Stimulated activated CD4-positive, alpha-beta T cell treated with anti-CD3 and anti-CD28 coated beads, Interleukin-2, amount 100 ng/mL, for 24 hours (primary cell): ENCODE data around the gene TRIP4.
"Not testable (repeated sequence)": the region's sequence is repeated elsewhere in the genome, so short reads cannot be mapped to it uniquely, and the experiment has no call there.

Source experiments
- DNase-seq, 2 donors: peaks; one replicate each; pipeline ENCODE4 v3.0.0-alpha.2; 2020

Gene TRIP4

DNA sequence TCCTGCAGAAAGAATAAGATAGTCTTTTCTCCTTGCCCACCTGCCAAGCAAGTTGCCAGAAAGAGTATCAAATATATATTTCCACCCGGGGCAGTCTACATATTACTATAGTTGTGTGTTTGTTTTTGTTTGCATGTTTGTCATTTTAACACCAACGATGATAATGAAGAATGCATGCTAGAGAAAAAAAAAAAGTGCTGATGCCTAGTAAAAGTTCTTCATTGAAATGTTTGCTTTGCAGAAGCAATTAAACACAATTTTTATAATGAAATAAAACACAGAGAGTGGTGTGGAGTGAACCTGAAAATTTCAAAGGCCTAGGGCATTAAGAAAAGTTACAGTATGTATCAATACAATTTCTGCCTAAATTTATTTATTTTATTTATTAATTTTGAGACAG is 3.9 kb upstream of the TRIP4 start:
- no peak for DNase-seq

DNA sequence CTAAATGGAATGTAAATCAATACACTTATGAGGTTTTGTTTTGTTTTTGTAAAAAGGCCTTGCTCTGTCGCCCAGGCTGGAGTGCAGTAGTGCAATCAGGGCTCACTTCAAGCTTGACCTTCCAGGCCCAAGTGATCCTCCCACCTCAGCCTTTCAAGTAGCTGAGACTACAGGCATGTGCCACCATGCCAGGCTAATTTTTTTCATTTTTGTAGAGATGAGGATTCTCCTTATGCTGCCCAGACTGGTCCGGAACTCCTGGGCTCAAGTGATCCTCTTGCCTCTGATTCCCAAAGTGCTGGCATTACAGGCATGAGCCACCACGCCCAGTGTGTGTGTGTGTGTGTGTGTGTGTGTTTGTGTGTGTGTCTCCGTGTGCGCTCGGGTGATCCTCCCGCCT is 1.3 kb upstream of the TRIP4 start:
- no peak for DNase-seq

DNA sequence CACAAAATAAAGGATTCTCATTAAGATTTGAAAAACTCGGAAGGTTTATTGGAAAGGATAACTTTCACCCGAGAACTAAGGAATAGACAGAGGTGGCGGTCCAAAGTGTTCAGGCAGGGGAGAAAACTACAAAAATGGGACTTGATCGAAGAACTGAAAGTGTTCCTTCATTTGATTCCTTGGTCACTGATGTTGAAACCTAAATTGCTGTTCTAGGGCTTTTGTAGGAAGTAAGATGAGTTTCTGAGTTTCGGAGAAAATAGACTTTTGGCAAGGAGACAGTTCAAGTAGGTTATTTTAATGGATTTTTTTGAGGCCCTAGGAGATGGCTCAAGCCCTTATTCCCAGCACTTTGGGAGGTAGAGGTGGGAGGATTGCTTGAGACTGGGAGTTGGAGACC is 1.4 kb downstream of the TRIP4 start:
- DNase-seq: no peak

DNA sequence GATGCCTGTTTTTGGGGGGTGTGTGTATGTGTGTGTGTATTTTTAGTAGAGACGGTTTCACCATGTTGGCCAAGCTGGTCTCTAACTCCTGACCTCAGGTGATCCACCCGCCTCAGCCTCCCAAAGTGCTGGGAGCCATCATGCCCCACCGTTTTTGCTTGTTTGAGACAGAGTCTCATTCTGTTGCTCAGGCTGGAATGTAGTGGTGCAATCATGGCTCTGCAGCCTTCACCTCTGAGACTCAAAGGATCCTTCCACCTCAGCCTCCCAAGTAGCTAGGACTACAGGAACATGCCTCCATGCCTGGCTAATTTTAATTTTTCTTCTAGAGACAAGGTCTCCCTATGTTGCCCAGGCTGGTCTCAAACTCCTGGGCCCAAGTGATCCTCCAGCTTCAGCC is 4.8 kb downstream of the TRIP4 start:
- not testable (repeated sequence) for DNase-seq

DNA sequence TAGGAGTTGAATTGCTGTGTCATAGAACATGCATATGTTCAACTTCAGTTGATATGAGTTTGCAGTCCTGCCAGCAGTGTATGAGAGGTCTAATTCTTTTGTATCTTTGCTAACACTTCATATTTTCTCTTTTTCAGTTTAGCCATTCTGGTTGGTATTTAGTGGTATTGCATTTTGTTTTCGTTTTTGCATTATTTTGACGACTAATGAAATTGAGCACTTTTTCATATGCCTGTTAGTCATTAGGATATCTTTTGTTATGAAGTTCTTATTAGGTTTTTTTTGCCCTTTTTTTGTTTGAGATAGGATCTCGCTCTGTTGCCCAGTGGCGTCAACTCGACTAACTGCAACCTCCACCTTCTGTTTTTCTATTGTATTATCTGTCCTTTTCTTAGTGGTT is 9.2 kb downstream of the TRIP4 start:
- no peak for DNase-seq

DNA sequence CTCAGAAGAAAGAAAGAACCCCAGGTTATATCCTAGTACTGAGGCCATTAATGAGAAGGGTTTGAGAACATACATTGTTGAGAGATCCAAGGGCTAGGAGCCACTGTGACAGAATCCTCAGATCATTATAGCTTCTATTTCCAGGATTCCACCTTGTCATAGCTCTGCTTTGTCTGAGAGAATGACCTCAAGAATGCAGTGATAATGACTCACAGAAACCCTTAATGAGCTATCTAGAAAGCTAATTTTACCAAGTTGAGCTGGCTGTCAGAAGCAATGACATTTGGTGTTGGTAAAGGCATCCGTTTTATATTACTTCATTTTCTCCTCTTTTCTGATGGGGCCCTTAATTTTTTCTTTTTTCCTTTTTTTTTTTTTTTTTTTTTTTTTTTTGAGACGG is 10.9 kb downstream of the TRIP4 start:
- DNase-seq: no peak

DNA sequence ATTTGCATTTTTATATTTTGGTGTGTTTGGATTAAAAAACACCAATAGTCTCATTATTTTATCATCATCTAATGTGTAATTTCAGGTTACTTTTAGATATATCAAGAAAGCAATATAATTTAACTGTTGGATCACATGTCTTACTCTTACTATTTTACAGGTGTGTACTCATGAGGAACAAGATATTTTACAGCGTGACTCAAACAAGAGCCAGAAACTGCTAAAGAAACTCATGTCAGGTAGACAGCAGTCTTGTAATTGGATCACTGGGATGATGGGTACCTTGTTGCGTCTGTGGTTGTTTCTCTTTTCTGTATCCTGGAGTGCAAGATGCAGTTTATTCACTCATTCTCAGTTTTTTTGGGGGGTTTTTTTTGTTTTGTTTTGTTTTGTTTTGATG is 12.9 kb downstream of the TRIP4 start:
- DNase-seq: no peak

DNA sequence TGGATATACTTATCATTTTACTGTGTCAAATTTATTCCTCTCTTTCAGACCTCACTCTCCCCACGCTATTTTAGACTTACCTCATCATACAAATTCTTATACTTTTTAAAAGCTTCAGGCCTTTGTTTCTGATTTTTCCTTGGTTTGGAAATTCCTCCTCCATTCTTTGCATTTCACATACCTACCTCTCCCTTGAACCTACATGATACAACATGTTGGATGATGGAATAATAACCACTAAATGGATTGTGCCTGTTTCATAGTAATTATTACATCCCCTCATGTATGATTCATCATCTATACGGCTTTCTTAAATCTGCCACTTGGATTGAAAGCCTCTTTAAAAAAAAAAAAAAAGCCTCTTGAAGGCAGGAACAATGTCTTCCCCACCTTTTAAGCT is 24.6 kb downstream of the TRIP4 start:
- DNase-seq: no peak

DNA sequence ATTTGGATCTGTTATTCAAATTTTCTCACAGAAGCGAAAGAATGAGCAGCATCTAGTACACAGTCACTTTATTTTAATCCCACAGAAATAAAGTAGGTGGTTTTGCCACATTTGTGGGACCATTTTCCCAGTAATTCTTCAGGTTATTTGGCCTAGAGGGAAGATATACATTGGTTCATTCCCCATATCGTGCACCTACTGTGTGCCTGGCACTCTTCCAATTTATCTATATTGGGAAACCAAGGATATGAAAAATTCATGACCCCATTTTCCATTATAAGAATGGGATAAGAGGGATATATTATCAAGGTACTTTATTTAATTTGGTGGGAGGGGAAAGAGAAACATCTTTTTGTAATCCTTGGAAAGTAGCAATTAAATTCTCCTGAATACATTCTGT is 35.1 kb downstream of the TRIP4 start:
- no peak for DNase-seq

DNA sequence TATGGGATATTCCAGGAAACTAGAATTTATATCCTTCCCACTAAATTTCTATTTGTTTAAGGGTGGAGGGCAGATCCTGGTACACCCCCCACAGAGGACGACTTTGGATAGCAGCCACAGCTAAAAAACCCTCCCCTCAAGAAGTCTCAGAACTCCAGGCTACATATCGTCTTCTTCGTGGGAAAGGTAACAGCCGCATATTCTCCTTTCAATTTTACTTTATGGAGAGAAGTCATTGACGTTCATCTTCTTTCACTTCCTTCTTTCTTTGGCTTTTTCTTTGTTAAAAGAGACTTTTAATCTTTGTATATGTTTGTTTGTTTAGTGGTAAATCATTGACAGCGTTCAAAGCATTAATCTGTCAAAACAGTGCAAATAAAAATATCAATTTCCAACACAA is 36.3 kb downstream of the TRIP4 start:
- DNase-seq: no peak

DNA sequence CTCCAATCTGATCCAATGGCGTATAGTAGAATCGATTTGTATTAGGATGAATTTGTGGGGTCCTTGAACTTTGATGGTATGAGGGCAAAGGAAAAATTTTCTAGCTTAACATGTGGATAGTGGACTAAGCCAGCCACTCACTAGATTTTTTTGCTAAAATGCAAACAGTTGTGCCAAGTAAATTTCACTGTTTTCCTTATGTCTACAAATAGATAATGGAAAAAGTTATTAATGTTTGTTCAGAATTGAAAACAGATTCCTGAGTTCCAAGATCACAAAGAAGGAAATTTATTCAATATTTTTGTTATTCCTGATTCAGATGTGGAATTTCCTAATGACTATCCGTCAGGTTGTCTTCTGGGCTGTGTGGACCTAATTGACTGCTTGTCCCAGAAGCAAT is 37.6 kb downstream of the TRIP4 start:
- no peak for DNase-seq

DNA sequence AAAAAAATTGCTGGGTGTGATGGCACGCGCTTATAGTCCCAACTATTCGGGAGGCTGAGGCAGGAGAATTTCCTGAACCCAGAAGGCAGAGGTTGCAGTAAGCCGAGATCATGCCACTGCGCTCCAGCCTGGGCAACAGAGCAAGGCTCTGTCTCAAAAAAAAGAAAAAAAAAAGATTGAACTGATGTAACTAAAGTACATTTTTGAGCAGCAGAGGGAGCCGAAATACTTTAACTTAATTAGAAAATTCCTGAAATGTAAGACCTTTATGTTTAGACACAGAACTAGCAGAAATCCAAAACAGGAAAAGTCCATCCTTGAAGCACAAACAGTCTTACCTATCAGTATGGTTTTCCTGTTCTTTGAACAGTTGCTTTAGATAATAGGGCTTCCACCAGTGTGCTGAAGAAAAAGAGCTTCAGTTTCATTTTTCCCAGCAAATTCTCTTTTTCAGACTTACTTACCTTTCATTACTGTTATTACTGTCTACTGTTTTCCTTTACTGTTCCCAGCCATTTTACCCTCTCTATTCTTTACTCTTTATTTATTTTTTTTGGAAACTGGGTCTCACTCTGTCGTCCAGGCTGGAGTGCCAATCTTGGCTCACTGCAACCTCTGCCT is 39.3 kb downstream of the TRIP4 start:
- no peak for DNase-seq

DNA sequence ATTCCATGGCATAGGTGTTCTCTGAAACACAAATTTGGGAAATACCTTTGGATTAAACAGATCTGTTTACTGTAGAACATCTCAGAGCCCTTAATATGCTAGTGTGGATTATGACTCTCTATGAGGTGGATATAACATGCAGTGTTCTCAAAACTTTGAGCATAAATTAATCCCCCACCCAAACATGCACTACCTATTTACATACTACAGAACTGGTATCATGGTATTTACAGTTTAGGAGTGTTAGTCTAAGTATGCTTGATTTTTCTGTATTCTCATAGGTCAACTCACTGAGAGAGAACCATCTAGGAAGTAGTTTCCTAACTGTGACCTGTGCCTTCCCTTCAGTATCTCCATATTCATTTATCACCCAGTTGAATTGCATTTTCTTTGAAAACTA is 41.8 kb downstream of the TRIP4 start:
- DNase-seq: peak in 1 of 2 donors; percentile 28

DNA sequence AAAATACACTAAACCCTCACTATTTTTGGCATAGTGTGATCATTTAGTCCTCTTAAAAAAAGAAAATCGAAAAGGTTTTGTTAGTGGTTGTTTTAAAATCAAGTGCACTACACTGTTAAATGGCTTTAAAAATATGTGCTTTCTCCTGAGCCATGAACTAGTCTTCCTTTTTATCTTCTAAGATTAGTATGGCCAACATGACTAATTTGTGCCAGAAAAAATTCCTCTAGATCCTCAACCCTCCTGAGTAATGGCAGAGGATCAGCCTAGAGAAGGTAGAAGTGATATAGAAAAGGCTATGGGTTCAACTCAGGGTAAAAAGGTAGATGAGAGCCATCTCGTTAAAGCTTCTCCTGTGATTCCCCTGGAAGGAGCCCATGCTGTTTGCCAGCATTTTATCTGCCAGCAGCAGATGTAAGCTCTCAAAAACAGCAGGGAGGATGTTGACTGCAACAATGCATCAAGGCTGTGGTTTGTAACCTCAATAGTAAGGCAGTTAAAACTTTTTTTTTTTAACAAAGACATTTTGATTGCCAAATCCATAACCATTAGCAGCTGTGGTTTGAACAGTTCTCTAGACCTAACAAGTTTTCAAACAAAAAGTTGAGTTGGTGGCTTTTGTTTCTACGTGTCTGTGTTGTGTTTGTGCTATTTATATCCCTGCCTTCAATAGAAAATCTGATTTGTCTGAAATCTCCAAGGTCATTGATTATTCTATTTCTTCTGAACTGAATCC is 42.5 kb downstream of the TRIP4 start:
- DNase-seq: peak in 1 of 2 donors; percentile 32

DNA sequence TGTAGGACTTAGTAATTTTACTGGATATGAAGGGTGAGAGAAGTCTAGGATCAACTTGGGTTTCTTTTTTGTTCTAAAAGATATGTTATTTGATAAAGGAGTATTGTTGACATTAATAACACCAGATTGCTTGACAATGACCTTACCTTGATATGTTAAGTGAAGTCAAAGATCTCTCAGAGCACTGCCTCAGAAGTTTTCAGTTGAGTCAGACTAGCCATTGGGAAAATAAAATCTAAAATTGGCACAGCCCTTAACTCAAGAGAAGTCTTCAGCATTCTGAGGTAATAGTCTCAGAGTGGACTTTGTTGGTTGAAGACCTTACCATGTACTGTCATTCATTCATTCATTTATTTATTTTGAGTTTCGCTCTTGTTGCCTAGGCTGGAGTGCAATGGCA is 50.3 kb downstream of the TRIP4 start:
- DNase-seq: no peak

DNA sequence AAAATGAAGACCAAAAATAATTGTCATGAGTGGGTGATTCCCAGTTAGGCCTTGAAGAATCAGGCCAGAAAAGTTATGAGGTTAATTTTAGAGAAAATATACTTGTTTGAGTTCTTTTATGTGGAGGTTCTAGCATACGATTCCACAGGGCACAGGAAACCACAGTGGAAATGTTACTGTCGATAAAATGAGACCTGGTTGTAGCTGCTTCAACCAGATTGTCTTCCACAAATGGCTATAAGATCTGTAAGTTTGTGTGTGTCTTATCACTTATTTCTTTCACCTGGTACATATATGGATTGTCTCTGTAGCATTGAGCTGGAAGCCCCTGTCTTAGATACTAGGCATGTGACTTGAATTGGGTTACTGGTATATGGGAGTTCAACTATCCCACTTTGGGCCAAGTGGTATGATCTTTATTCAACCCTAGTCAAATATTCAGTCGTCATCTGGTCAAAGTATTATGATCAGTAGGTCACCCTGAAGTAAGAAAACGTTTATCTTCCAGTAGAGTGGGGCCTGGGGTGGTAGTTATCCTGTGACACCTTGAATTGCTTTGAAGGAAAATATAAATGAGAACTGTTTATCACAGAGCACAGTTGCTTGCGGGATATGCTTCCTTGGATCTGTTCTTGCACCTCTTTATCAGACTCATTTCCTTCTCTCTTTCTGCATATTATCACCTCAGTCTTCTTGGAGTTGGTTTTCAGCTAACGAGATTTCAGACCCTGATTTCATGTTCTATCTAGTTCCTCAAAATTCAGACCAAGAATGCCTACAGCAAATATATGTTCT is 51.2 kb downstream of the TRIP4 start:
- DNase-seq: no peak

DNA sequence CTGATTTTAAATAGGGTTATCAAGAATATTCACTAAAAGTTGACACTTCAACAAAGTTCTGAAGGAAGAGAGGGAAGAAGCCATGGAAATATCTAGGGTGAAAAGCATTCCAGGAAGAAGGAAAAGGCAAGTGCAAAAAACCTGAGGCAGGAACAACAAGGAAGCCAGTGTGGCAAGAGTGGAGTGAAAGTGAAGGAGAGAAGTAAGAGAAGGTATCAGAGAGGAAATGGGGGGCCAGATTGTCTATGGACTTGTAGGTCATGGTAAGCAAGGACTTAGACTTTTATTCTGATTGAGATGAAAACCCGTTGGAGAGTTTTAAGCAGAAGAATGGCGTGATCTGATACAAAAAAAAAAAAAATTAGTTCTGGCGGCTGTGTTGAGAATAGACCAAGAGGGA is 54.2 kb downstream of the TRIP4 start:
- no peak for DNase-seq

DNA sequence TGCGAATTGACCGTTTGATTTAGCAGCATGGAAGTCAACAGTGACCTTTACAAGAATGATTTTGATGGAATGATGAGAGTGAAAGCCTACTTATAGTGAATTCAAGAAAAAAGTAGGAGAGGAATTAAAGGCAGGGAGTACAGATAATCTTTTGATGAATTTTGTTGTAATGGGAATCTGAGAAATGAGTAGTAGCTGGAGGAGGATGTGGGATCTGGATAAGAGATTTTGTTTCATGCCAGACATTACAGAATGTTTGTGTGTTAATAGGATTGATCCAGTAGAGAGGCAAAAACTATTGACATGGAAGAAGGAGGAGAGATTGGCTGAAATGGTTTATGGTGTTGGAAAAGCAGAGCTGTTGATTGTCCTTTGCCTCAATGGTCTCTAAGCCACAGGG is 55.4 kb downstream of the TRIP4 start:
- no peak for DNase-seq

DNA sequence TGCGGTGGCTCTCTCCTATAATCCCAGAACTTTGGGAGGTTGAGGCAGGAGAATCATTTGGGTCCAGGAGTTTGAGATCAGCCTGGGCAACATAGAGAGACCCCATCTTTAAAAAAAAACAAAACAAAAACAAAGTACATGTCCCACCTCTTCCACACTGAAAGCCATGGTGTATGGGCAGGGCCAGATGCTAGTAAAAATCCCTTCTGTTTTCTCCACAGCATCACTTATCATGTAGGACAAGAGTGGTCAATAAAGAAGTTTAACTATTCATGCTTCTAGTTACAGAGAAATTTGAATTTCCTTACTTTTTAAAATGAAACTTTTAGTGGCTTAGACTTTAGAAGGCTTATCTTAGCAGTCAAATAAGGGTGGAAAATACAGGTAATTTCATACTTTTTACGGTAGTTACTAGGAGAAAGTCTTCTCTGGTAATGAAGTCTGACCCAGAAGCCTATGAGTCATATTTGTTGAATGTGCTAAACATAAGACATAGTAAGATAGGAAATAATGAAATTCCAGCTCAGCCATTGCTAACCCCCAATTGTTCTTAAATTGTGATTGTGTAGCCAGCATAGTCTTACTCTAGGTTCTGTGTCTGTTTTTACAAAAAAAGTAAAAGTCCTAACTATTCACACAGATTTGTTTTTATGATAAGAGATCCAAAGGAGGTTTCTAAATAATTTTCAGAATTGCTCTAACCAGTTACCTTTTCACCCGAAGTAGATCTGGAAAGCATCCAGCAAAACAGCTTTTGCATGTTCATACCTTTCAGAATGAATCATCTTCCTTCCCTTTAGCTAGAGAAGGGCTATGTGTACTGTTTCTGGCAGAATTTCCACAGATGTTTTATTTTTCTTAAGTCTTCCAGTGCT is 56.3 kb downstream of the TRIP4 start:
- DNase-seq: no peak

DNA sequence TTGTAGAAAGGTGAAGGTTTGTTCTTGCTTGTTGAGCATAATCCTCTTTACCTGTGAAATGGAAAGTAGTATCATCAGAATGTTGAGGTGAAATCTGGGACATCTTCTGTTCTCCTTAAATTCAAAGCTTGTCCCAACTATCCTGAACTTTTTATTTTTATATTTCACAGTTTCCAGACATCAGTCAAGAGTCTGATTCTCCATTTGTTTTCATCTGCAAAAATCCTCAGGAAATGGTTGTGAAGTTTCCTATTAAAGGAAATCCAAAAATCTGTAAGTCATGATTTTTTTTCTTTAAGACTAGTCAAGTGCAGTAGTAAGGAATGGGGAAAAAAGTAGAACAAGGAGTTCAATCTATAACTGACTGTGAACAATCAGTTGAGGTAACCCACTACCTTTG is 57.2 kb downstream of the TRIP4 start:
- no peak for DNase-seq

DNA sequence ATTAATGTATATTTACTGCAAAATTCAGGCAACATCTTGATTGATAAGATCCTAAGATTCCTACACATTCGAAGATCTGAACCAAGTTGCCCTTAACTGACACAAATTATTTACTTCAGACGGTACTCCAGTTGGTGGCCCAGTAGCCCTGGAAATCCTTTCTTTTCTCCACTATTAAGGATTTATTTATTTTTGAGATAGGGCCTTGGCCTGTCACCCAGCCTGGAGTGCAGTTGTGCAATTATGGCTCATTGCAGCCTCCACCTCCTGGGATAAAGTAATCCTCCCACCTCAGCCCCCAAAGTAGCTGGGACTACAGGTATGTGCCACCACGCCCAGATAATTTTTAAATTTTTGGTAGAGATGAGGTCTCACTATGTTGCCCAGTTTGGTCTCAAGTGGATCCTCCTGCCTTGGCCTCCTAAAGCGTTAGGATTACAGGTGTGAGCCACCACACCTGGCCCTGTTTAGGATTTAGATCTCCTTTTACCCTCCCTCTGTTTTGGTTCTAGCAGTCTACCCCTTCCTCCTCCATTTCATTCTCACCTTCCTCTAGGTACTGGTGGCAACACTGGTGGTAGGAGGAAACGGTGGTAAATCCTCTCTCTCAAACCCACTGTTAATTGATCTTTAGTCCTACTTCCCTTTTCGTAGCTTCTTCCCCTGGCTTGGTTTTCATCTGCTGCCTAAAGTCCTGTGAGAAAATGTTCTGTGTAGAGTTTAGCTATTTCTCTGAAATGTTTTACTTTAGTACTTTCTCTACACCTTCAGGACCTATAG is 60.1 kb downstream of the TRIP4 start:
- no peak for DNase-seq

DNA sequence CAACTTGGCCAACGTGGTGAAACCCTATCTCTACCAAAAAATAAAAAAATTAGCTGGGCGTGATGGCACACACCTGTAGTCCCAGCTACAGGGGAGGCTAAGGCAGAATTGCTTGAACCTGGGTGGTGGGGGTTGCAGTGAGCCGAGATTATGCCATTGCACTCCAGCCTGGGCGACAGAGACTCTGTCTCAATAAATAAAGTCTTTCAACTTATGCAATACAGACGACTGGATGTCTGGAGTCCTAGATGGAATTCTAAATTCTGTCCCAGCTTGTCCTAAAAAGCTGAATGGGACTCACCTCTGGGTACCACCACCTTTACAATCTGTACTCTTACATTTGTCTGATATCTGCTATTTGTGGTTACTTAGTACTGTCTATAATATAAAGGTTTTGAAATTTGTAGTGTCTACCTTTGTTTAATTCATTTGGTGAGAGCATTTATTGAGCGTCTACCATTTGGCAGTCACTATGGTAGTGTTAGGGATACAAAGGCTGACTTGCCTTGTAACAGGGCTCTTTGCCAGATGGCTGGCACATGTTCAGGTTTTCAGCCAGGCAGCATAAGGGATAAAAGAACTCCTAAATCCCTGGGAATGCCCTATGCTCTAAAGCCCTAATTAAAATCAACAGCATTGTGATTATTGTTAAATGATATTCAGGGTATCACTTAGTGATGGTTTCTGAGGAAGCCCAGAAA is 65.5 kb downstream of the TRIP4 start:
- DNase-seq: no peak
